GM19463 (cell line): ENCODE measurements around the gene GABBR2.

Experiments used
- ATAC-seq: cut with Tn5 transposase; IDR thresholded peaks from one replicate; pipeline ENCODE4 v1.9.1; 2021; ENCODE audit warnings: mild to moderate bottlenecking, moderate library complexity; ENCODE audit not compliant: unreplicated experiment

GABBR2 gene

GRCh38 chr9:98572054-98572627, 136.6 kb downstream of the GABBR2 start:
- ATAC-seq, result no peak

- no peak for ATAC-seq
These were observed 137.1 kb downstream of the GABBR2 start for GRCh38 chr9:98571643-98572042.

DNA sequence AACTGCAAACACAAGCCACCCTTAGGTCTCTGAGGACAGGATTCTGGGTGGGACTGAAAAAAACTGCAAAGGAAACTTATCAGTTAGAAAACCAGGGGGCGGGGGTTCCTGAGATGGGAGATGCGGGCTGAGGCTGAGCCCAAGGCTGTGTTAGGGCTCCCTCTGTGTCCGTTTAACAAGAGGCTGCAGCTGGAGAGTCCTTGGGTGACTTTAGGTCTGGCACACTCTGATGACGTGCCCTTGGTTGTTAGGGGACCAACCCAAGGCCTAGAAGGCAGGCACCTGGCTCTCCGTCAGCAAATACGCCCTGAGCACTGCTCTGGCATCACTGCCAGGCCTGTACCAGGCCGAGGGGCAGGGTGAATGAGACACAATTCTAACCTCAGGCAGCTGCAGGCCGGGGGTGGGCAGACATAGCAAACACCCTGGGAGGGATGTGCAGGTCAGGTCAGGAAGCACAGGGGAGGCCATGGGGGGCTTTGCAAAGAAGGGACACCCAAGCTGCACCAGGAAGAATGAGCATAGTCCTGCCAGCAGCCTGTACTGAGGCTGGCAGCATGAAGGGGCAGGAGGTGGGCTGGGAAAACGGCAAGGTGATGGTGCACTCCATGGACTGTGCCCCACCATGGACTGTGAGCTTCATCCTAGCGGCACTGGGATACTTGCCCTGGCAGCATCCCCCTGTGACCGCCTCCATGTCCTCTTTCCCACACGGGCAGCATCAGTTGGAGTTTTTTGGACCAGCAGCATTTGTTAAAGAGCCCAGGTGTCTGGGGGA, 137.9 kb downstream of the GABBR2 start:
- no peak for ATAC-seq

- no peak for ATAC-seq
These were observed 138.7 kb downstream of the GABBR2 start for GRCh38 chr9:98570055-98570454.

DNA sequence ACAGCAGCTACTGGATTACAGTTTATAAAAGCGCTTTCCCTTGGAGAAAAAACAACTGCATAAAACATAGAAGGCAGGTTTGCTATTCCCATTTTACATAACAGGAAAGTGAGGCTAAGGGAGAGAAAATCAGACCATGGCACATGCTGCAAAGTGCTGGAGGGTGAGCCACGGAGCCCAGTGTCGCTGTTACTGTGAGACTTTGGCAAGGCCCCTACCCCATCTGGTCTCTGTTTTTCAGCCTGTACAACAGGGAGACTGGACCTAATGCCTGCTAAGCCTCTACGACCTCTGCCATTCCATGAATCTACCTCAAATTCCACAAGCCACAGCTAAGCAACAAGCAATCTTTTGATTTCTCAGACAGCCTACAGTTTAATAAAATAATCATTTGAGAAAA, 139.2 kb downstream of the GABBR2 start:
- no peak for ATAC-seq

DNA sequence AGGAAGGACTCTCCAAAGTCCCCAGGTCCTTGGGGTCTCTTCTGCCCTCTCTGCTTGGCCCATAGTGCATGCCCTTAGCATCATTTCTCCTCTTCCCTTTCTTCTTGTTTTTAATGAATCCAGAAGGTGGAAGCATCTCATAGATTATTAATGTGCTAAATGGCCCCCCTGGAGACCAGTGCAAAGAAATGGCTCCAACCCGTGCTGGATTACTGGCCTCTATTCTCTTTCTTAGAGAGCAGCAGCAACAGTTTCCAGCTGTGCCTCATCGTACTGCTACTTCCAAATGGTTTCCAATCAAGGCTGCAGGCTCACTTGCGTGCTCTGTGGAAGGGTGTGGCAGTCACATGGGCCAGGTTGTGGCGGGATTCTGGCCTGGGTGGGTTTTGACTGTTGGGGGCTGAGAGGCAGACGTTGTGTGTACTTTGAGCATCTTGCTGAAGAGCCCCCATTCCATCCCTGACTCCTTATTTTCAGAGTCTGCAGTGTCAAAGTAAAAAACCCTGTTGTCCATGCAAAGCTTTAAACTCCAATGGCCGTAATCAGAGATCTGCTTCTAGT, 139.7 kb downstream of the GABBR2 start:
- no peak for ATAC-seq

DNA sequence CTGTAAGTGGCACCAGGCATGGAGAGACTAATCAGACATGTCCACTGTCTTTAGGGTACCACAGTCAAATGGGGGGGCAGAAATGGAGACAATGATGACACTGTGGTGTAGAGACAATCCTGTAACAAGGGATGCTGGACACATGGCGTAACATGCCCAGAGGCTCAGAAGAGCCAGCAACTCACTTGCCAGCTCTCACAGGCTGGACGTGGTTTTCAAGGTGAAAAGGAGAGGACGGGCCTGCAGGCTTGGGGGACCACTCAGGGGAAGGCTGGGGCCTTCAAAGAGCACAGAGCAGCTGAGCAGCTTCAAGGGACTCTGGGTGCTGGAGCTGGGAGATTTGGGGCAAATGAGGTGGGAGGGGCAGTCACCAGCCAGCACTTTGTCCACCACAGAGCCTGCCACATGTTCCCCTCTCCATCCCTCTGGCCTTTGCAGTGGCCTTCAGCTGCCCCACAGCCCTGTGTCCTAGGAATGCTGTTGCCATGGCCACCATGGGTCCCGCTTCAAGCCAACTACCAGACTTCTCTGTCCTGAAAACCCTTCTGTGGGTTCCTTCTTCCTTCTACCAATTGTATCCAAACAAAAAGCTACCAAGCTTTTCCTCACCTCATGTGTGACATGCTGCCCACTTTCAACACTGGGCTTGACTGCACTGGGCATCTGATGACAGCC, 140.4 kb downstream of the GABBR2 start:
- no peak for ATAC-seq

- ATAC-seq, result no peak
These were observed 141.0 kb downstream of the GABBR2 start for GRCh38 chr9:98567540-98568233.

DNA sequence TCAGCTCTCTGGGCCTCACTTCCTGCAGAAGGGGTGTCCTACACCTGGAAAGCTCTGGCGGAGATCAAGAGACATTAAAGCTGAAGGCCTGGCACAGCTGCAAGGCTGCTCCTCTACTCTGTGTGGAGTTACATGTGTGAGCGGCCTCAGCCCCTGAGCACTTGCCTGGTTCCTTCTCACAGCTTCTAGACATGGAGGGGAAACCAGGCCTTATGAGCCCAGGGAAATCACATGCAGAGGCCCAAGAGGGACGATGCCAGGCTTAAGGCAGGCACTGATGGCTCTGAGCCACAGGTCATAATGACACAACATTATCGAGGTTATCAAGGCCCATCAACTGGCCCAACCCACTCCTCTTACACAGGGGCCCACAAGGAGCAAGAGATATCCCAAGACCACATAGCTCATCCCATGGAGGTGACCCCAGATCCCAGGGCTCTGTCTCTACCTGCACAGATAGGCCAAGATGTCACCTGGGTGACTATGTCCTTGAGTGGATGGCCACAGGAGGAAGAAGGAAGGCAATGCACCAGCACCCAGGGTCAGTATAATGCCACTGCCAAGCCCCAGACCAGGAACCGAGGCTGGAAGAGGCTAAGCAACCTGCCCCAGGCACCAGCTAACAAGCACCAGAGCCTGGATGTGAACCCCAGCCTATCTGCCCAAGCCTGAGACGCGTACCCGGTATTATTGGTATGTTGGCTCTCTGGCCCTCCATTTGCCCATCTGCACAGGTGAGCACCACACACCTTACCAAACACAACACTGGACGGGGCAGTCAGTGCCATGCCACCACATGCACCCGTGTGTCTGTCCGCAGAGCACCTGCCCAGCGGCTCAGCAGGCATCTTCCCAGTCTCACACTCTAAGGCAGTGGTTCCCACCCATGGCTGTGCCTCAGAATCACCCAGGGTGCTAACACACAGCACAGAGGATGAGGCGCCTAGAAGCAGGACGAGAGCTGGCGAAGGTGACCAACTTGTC, 143.3 kb downstream of the GABBR2 start:
- ATAC-seq, result no peak

- no peak for ATAC-seq
These were observed 144.0 kb downstream of the GABBR2 start for GRCh38 chr9:98564714-98565113.

DNA sequence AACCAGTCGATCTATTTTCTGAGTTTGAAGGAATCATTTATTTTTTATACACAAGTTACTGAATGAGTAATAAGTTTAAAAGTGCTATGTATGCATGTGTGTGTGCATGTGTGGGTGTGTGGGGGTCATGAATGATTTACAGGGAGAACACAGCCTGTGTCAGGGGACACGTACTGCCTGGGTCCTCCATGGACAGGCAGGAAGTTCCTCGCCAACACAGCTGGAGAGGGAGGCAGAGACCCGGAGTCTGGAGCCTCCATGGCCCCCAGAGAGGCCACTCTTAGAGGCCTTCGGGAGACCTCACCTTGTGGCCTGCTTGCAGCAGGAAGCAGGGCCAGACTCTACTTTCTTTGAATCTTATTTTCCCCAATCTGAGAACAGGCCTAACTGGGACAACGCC, 144.7 kb downstream of the GABBR2 start:
- no peak for ATAC-seq

DNA sequence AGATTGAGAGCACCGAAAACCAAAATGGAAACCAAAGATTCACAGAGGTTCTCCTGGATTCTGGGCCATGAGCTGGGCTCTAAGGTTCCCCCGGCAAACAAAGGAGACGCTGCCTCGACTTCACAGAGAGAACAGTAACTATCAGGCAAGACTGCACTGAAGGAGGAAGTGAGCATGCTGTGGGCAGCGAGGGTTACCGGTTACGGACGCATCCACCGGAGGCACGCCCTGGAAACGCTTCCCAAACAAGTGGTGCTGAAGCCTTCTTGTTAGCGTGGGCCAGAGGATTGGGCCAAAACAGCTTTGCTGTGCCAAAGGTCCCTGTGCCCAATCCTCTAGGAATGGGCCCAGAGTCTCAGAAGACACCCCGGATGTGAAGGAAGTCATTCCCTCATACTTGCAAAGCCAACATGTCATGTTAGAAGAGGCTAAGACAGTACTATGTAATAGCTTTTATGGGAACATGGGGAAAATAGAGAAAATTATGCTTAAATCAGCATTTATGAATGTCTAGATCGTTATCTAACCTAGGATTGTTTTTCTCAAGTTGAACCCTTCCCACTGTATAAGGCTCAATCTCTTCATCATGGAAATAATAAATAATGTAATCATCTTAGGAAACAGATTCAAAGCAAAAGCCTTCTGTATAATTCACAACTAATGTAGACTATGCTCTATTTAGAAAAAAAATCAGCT, 145.4 kb downstream of the GABBR2 start:
- ATAC-seq, result no peak

- no peak for ATAC-seq
These were observed 149.2 kb downstream of the GABBR2 start for GRCh38 chr9:98559561-98559960.

DNA sequence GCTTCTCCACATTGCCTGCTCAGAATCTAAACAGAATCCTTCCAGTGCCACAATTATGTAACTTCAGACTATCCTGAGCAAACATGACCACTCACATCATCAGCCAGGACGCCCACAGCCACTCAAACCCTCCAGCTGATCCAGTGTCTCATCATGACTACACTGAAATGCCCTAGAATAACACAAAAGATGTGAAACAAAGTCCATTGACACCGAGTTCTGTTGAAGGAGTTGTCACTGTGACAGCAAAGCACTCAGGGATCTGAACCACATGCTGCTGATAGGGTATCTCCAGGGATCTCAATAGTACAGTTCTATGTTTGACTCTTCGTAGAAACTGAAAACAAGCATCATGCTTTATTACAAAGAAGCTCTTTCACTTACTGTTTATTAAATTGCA, 150.2 kb downstream of the GABBR2 start:
- no peak for ATAC-seq

GRCh38 chr9:98556511-98556910, 152.2 kb downstream of the GABBR2 start:
- no peak for ATAC-seq

- no peak for ATAC-seq
These were observed 152.9 kb downstream of the GABBR2 start for GRCh38 chr9:98555651-98556465.

GRCh38 chr9:98554752-98555151, 154.0 kb downstream of the GABBR2 start:
- no peak for ATAC-seq

DNA sequence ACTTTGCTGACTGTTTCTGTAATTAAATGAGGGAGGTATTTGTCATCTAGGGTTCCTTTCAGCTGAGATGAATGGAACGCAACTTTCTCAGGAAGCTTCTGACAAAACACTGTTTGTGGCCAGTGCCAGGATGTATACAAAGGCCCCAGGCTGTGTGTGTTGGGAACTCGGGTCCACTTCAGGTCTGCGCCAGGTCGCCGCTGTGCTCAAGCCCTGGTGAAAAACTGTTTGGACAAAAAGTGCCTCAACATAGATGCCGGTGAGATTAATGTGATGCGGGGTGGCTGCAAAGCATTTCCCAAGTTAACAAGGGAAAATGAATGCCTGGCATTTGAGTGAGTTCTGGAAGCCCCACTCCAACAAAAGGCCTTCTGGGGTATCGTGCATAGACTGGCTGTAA, 156.4 kb downstream of the GABBR2 start:
- ATAC-seq, result no peak
